ENCODE results near the gene MYMK. TPM values are rescaled to one million over a fixed set of nuclear protein-coding genes. Genes with fewer than 3 reads are reported as not detected.

Gene MYMK
- polyA plus RNA-seq, 1 experiment, result not detected

DNA sequence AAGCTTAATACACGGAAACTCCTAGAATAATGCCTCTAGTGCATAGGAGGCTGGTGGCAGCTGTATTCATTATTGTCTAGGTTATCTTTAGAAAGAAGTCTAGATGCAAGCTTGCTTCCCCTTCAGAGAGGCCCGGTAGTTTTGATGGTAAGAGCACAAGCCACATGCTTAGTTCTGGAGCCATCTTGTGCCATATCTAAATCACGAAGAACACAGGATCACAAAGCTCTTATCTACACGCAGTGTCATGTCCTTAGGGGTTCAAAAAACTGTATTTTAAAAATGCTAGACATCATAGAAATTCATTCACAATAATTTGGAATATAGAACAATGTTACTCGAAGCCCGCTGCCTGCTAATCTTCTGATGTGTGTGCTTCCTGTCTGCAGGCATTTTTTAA lies 58.8 kb downstream of the MYMK start:
- Histone ChIP-seq H3K4me3 (ENCODE audit: low read depth, low read length) (no peak overlapping the region), H3K36me3 (ENCODE audit: control insufficient read depth, insufficient read depth, low read length) (peaks cover 1% of the 10 kb centered on the region; the same call in 1 of the 2 replicates), H3K27me3 (ENCODE audit: control insufficient read depth, insufficient read depth, low read length) (no peaks in the 10 kb centered on the region)
- no peak for TF ChIP-seq CTCF (IDR thresholded peaks at IDR 0.05; ENCODE audit: insufficient read depth, low read depth, low read length)
- ChIA-PET POLR2A (no interaction called here), CTCF (interaction anchor here (0.7 kb wide), 1 partner anchor 66 kb away, joined by 3 read pairs; no protein-coding TSS in a partner anchor)
- no peak for DNase-seq (ENCODE audit: low read depth)

DNA sequence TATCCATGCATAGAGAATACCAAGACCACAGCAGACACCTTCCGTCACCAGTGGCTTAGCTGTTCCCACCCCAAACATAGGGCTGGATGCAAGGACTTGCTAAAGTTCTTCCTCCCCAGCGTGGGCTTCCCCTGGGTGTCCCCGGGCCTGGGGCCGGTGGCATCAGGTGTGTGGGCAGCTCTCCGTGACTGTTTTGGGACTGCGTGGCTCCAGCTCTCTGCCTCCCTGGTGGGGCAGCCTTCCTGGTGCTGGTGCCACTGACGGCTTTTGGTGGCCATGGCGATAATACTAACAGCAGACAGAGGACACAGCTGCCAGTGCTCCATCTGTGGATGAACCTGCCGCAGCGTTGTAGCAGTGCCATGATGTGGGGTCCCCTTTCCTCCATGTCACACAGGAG lies 60.1 kb downstream of the MYMK start:
- Histone ChIP-seq H3K36me3 (ENCODE audit: control insufficient read depth, insufficient read depth, low read length) (peaks cover 1% of the 10 kb centered on the region; the same call in 1 of the 2 replicates), H3K27me3 (ENCODE audit: control insufficient read depth, insufficient read depth, low read length) (no peaks in the 10 kb centered on the region), H3K4me3 (ENCODE audit: low read depth, low read length) (no peak overlapping the region)
- ChIA-PET CTCF (no interaction called here), POLR2A (no interaction called here)
- TF ChIP-seq CTCF (IDR thresholded peaks at IDR 0.05; ENCODE audit: insufficient read depth, low read depth, low read length), result no peak
- DNase-seq (ENCODE audit: low read depth), result no peak

Other genes with a start within 250 kb of the MYMK start
- not detected in 2 replicates for gene ABO, start 249.8 kb downstream of the MYMK start, polyA plus RNA-seq (2011; rRNA removed)
- gene SURF6, start 188.8 kb downstream of the MYMK start, polyA plus RNA-seq (2011; rRNA removed), result 8.4 and 9.4 TPM in 2 replicates
- 18.4 and 28.3 TPM in 2 replicates for gene MED22, start 176.8 kb downstream of the MYMK start, polyA plus RNA-seq (2011; rRNA removed)
- 2,964 and 3,329 TPM in 2 replicates for gene RPL7A, start 176.7 kb downstream of the MYMK start, polyA plus RNA-seq (2011; rRNA removed)
- 36.0 and 46.1 TPM in 2 replicates for gene SURF1, start 168.5 kb downstream of the MYMK start, polyA plus RNA-seq (2011; rRNA removed)
- gene SURF2, start 168.4 kb downstream of the MYMK start, polyA plus RNA-seq (2011; rRNA removed), result 9.0 and 10.0 TPM in 2 replicates
- 259 and 401 TPM in 2 replicates for gene SURF4, start 148.9 kb downstream of the MYMK start, polyA plus RNA-seq (2011; rRNA removed)
- 0.70 and 1.2 TPM in 2 replicates for gene STKLD1, start 148.6 kb downstream of the MYMK start, polyA plus RNA-seq (2011; rRNA removed)
- gene REXO4, start 106.9 kb downstream of the MYMK start, polyA plus RNA-seq (2011; rRNA removed), result 22.7 and 24.0 TPM in 2 replicates
- gene ADAMTS13, start 102.6 kb downstream of the MYMK start, polyA plus RNA-seq (2011; rRNA removed), result 1.3 and 2.4 TPM in 2 replicates
- 15.8 and 19.1 TPM in 2 replicates for gene CACFD1, start 65.0 kb downstream of the MYMK start, polyA plus RNA-seq (2011; rRNA removed)
- 5.1 and 9.0 TPM in 2 replicates for gene SLC2A6, start 45.9 kb downstream of the MYMK start, polyA plus RNA-seq (2011; rRNA removed)
- gene ADAMTSL2, start 9.7 kb upstream of the MYMK start, polyA plus RNA-seq (2011; rRNA removed), result not detected in 2 replicates
- not detected in 2 replicates for gene FAM163B, start 84.4 kb upstream of the MYMK start, polyA plus RNA-seq (2011; rRNA removed)
- gene DBH, start 111.4 kb upstream of the MYMK start, polyA plus RNA-seq (2011; rRNA removed), result not detected in 2 replicates
- 0.12 and 0.53 TPM in 2 replicates for gene SARDH, start 213.4 kb upstream of the MYMK start, polyA plus RNA-seq (2011; rRNA removed)